ENCODE data around the gene ABTB2.

Gene ABTB2

GRCh38 chr11:34135439-34135838, 222.4 kb downstream of the ABTB2 start:
- no peak overlapping the region for H3K4me3 ChIP-seq (ENCODE audit: control insufficient read depth, low read depth, low read length)
- TF ChIP-seq, protein P1, sequence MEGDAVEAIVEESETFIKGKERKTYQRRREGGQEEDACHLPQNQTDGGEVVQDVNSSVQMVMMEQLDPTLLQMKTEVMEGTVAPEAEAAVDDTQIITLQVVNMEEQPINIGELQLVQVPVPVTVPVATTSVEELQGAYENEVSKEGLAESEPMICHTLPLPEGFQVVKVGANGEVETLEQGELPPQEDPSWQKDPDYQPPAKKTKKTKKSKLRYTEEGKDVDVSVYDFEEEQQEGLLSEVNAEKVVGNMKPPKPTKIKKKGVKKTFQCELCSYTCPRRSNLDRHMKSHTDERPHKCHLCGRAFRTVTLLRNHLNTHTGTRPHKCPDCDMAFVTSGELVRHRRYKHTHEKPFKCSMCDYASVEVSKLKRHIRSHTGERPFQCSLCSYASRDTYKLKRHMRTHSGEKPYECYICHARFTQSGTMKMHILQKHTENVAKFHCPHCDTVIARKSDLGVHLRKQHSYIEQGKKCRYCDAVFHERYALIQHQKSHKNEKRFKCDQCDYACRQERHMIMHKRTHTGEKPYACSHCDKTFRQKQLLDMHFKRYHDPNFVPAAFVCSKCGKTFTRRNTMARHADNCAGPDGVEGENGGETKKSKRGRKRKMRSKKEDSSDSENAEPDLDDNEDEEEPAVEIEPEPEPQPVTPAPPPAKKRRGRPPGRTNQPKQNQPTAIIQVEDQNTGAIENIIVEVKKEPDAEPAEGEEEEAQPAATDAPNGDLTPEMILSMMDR (conservative IDR thresholded peaks at IDR 0.05; ENCODE audit: control insufficient read depth, insufficient read depth, low read depth, low read length): no peak
- DNase-seq (ENCODE audit: low read depth): no peak

GRCh38 chr11:34134765-34135164, 223.0 kb downstream of the ABTB2 start:
- TF ChIP-seq, protein P1 (conservative IDR thresholded peaks at IDR 0.05; ENCODE audit: control insufficient read depth, insufficient read depth, low read depth, low read length): no peak
- no peak for DNase-seq (ENCODE audit: low read depth)

DNA sequence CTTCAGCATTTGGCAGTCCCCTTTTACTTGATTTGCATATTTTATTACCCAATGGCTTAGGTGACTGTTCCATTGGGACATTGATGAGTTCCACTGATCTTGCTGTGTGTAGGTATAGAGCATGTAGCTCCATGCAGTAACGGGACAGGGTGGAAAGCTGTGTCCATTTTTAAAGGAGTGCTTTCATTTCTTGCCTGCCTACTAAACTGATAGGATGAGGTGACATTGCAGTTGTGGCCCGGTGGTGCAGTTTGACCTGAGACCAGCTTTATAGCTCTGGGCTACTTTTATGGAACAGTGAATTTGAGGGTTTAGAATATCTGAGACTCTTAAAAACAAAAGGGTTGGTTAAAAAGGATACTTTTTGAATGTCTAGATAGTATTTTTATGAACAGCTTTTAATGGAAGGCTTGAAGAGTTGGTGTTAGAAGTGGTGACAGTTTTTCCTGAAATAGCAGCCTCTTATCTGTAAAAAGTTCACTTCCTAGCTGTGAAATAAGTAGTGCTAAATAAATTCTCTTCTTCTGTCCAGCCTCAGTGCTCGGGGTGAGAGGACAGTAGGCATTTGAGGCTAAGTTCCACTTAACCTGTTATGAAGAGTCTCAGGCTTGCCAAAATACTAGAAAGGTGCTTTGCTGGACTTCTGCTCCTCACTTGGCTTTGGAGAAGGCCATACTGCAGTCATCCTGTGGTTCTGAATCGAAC, 225.4 kb downstream of the ABTB2 start:
- DNase-seq (ENCODE audit: low read depth): no peak
- H3K4me3 ChIP-seq (ENCODE audit: control insufficient read depth, low read depth, low read length): no peak overlapping the region
- TF ChIP-seq, protein P1 (conservative IDR thresholded peaks at IDR 0.05; ENCODE audit: control insufficient read depth, insufficient read depth, low read depth, low read length): no peak

More at GRCh38 chr11:34134765-34135164, 223.0 kb downstream of the ABTB2 start:
- H3K4me3 ChIP-seq (ENCODE audit: control insufficient read depth, low read depth, low read length): no peak overlapping the region

DNA sequence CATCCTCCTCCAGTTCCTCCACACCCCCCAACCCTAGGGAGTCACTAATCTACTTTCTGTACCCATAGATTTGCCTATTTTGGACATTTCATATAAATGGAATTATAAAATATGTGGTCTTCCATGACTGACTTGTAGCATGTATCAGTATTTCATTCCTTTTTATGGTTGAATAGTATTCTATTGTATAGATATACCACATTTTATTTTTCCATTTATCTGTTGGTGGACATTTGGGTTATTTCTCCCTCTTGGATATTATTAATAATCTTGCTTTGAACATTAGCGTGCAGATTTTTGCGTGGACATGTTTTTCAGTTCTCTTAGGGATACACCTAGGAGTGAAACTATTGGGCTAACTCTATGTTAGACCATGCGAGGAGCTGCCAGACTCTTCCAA, 229.0 kb downstream of the ABTB2 start:
- TF ChIP-seq, protein P1 (conservative IDR thresholded peaks at IDR 0.05; ENCODE audit: control insufficient read depth, insufficient read depth, low read depth, low read length): no peak
- no peak overlapping the region for H3K4me3 ChIP-seq (ENCODE audit: control insufficient read depth, low read depth, low read length)
- no peak for DNase-seq (ENCODE audit: low read depth)

DNA sequence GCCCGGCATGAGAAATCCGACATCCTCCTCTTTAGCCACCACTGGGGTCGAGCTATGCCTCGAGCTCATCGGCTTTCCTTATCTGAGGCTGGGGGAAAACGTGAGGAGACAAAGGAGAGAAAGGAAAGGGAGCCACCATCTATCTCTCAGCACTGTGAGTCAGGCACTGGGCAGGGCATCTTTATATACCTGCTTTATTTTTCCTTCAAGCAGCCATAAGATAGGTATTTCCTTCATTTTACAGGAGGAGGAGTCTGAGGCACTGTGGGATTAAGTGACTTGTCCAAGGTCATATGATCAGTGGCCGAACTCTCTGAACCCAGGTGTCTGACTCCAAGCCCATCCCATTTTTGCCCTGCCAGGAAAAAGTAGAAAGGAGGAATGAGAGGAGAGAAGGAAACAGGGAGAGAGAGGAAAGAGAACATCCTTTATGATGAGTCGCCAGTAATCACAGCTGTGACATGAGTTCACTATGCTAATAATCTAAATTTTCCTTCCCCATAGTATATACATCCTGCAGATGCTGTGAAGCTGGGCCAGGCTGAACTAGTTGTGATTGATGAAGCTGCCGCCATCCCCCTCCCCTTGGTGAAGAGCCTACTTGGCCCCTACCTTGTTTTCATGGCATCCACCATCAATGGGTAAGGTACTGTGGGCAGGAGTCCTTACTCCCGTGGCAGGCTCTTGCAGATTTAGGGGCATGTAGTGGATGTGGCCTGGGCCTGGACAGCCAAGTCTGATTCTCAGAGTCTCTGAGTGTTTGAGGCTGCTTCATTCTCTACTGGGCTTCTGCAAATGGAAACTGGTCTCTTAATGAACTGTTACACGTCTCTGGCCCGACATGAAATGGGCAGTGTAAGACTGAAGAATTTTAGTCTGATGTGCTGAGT, 230.6 kb downstream of the ABTB2 start:
- TF ChIP-seq, protein P1 (conservative IDR thresholded peaks at IDR 0.05; ENCODE audit: control insufficient read depth, insufficient read depth, low read depth, low read length): no peak
- H3K4me3 ChIP-seq (ENCODE audit: control insufficient read depth, low read depth, low read length): no peak overlapping the region
- no peak for DNase-seq (ENCODE audit: low read depth)

GRCh38 chr11:34124885-34125668, 232.7 kb downstream of the ABTB2 start:
- no peak for DNase-seq (ENCODE audit: low read depth)
- TF ChIP-seq, protein P1 (conservative IDR thresholded peaks at IDR 0.05; ENCODE audit: control insufficient read depth, insufficient read depth, low read depth, low read length): no peak
- H3K4me3 ChIP-seq (ENCODE audit: control insufficient read depth, low read depth, low read length): no peak overlapping the region
